Measurements from ENCODE around the gene DMWD. TPM values are rescaled to one million over a fixed set of nuclear protein-coding genes. Genes with fewer than 3 reads are reported as not detected.

Gene DMWD
- total and polyA plus RNA-seq, 2 of the 4 experiments (the other 2 are of a cell fraction), result 9.7 to 28.5 TPM

- H3K27ac ChIP-seq (ENCODE audit: insufficient read depth, low read length), result no peak within 1 kb of the TSS
- ChIA-PET POLR2A (ENCODE audit: unreplicated experiment) (interaction anchor here (0.6 kb wide), 1 partner anchor 225 kb away, joined by 3 read pairs; no protein-coding TSS in a partner anchor), CTCF (no interaction called here)
- ATAC-seq (ENCODE audit: low read depth) (no peak), DNase-seq (no peak)
- H3K4me3 ChIP-seq (ENCODE audit: insufficient read depth, low read depth, low read length), result no peak within 1 kb of the TSS
- no peak within 1 kb of the TSS for H2BK5ac ChIP-seq (ENCODE audit: low read depth, low read length, poor library complexity, severe bottlenecking)
- no TSS peak for BruUV-seq (replicated peaks)
- intact Hi-C loops (cut with micrococcal nuclease) (no loop called here), dilution Hi-C loops (cut with HindIII; ENCODE audit: low sequenced_read_pairs, unreplicated experiment) (no loop called here), in situ Hi-C loops (cut with MboI; ENCODE audit: low sequenced_read_pairs) (no loop called here)
- H3K14ac ChIP-seq (replicated peaks; ENCODE audit: low read depth, low read length), result no peak within 1 kb of the TSS
- no peak within 1 kb of the TSS for H3K4ac ChIP-seq (ENCODE audit: low read depth, low read length)
- no peak for TF ChIP-seq RFX5 (IDR thresholded peaks at IDR 0.05; ENCODE audit: low read depth, low read length)
- TF ChIP-seq, protein P1, sequence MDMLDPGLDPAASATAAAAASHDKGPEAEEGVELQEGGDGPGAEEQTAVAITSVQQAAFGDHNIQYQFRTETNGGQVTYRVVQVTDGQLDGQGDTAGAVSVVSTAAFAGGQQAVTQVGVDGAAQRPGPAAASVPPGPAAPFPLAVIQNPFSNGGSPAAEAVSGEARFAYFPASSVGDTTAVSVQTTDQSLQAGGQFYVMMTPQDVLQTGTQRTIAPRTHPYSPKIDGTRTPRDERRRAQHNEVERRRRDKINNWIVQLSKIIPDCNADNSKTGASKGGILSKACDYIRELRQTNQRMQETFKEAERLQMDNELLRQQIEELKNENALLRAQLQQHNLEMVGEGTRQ (IDR thresholded peaks at IDR 0.05; ENCODE audit: low read depth, low read length), result no peak
- TF ChIP-seq SMC3 (IDR thresholded peaks at IDR 0.05; ENCODE audit: low read depth, low read length), result no peak
- TF ChIP-seq CEBPB (IDR thresholded peaks at IDR 0.05; ENCODE audit: low read depth, low read length), result no peak
- TF ChIP-seq RAD21 (IDR thresholded peaks at IDR 0.05; ENCODE audit: low read length), result no peak
- TF ChIP-seq FOS (IDR thresholded peaks at IDR 0.05; ENCODE audit: low read depth, low read length), result no peak
- no peak for TF ChIP-seq BHLHE40 (IDR thresholded peaks at IDR 0.05; ENCODE audit: low read depth, low read length)
- no peak within 1 kb of the TSS for H4K8ac ChIP-seq (ENCODE audit: low read depth in 2 of 2, low read length in 2 of 2)
- H3K56ac ChIP-seq (ENCODE audit: extremely low read depth, insufficient read depth, low read length), result no peak within 1 kb of the TSS
- H3K9me3 ChIP-seq (ENCODE audit: control insufficient read depth, insufficient read depth, low read length), result no peaks in the 10 kb centered on the region
- H3K4me1 ChIP-seq (ENCODE audit: control insufficient read depth, insufficient read depth, low read length), result peaks cover 3% of the 10 kb centered on the region; the same call in 1 of the 2 replicates
- no peak within 1 kb of the TSS for H4K5ac ChIP-seq (ENCODE audit: low read depth, low read length)
- H3K23ac ChIP-seq (ENCODE audit: low read depth, low read length), result no peak within 1 kb of the TSS
- no peak within 1 kb of the TSS for H2AFZ ChIP-seq (replicated peaks; ENCODE audit: low read length, poor library complexity)
- H2BK15ac ChIP-seq (ENCODE audit: low read depth, low read length), result no peak within 1 kb of the TSS
- H3K9me1 ChIP-seq (ENCODE audit: insufficient read depth, low read length), result peaks cover under 1% of the 10 kb centered on the region; the same call in 1 of the 2 replicates
- 91% methylated on average over 36 of the region's 59 CpGs; no CpG with 5 or more reads in 1 of the 2 experiments for WGBS, 2 experiments (ENCODE audit: extremely low coverage in 2 of 2, insufficient read length in 1 of 2)
- H3K79me1 ChIP-seq (ENCODE audit: low read depth in 1 of 2, low read length in 2 of 2), result peaks cover 16 to 23% of the 10 kb centered on the region in 2 experiments
- no peak within 1 kb of the TSS for H2BK120ac ChIP-seq (ENCODE audit: low read depth, low read length)
- H2AK9ac ChIP-seq (replicated peaks; ENCODE audit: low read depth, low read length, poor library complexity), result no peak within 1 kb of the TSS
- no peak within 1 kb of the TSS for H3K9ac ChIP-seq (ENCODE audit: low read depth, low read length)
- no peak within 1 kb of the TSS for H2AK5ac ChIP-seq (ENCODE audit: low read depth, low read length)
- H4K91ac ChIP-seq (ENCODE audit: insufficient read depth, low read depth, low read length), result no peak within 1 kb of the TSS
- H2BK20ac ChIP-seq (ENCODE audit: low read depth, low read length), result no peak within 1 kb of the TSS
- H3K27me3 ChIP-seq (ENCODE audit: control insufficient read depth, insufficient read depth, low read length), result no peaks in the 10 kb centered on the region
- H3K36me3 ChIP-seq (ENCODE audit: control insufficient read depth, insufficient read depth, low read length), result no peaks in the 10 kb centered on the region
- H3K18ac ChIP-seq (ENCODE audit: low read depth, low read length), result no peak within 1 kb of the TSS
- H3K4me2 ChIP-seq (ENCODE audit: low read depth, low read length), result no peak within 1 kb of the TSS
- H4K20me1 ChIP-seq (ENCODE audit: insufficient read depth, low read length), result no peaks in the 10 kb centered on the region
Observed at GRCh38 chr19:45733160-45733810, 59.4 kb downstream of the DMWD start, which contains the start of gene MEIOSIN. Gene MEIOSIN (plus strand): TSS chr19:45733439. CDS start chr19:45735377, 1,938 bp downstream.

Other genes with a start within 250 kb of the DMWD start
- 3.9 and 5.2 TPM in 2 replicates for gene OPA3, start 208.0 kb downstream of the DMWD start, total RNA-seq (2012; rRNA removed)
- 9.6 and 10.9 TPM in 2 replicates for gene OPA3, start 208.0 kb downstream of the DMWD start, polyA plus RNA-seq (2012; rRNA removed)
- gene GPR4, start 190.6 kb downstream of the DMWD start, total RNA-seq (2012; rRNA removed), result not detected in 2 replicates
- gene GPR4, start 190.6 kb downstream of the DMWD start, polyA plus RNA-seq (2012; rRNA removed), result 0.02 and 0.04 TPM in 2 replicates
- 11.1 and 11.8 TPM in 2 replicates for gene EML2, start 153.4 kb downstream of the DMWD start, total RNA-seq (2012; rRNA removed)
- gene EML2, start 153.4 kb downstream of the DMWD start, polyA plus RNA-seq (2012; rRNA removed), result 25.3 and 26.0 TPM in 2 replicates
- 0.18 and 0.28 TPM in 2 replicates for gene GIPR, start 124.6 kb downstream of the DMWD start, total RNA-seq (2012; rRNA removed)
- 0.63 and 1.2 TPM in 2 replicates for gene GIPR, start 124.6 kb downstream of the DMWD start, polyA plus RNA-seq (2012; rRNA removed)
- 877 and 974 TPM in 2 replicates for gene SNRPD2, start 100.9 kb downstream of the DMWD start, total RNA-seq (2012; rRNA removed)
- 587 and 623 TPM in 2 replicates for gene SNRPD2, start 100.9 kb downstream of the DMWD start, polyA plus RNA-seq (2012; rRNA removed)
- 6.6 and 7.8 TPM in 2 replicates for gene QPCTL, start 100.2 kb downstream of the DMWD start, total RNA-seq (2012; rRNA removed)
- gene QPCTL, start 100.2 kb downstream of the DMWD start, polyA plus RNA-seq (2012; rRNA removed), result 11.5 and 12.1 TPM in 2 replicates
- gene FBXO46, start 61.9 kb downstream of the DMWD start, total RNA-seq (2012; rRNA removed), result 2.2 and 3.0 TPM in 2 replicates
- 6.8 and 7.0 TPM in 2 replicates for gene FBXO46, start 61.9 kb downstream of the DMWD start, polyA plus RNA-seq (2012; rRNA removed)
- gene MEIOSIN, start 59.4 kb downstream of the DMWD start, total RNA-seq (2012; rRNA removed), result not detected in 2 replicates
- not detected in 2 replicates for gene MEIOSIN, start 59.4 kb downstream of the DMWD start, polyA plus RNA-seq (2012; rRNA removed)
- gene SIX5, start 23.6 kb downstream of the DMWD start, total RNA-seq (2012; rRNA removed), result 0.90 and 1.4 TPM in 2 replicates
- gene SIX5, start 23.6 kb downstream of the DMWD start, polyA plus RNA-seq (2012; rRNA removed), result 15.5 TPM in 2 replicates
- gene DMPK, start 10.4 kb downstream of the DMWD start, total RNA-seq (2012; rRNA removed), result 7.9 and 10.0 TPM in 2 replicates
- 48.5 and 50.7 TPM in 2 replicates for gene DMPK, start 10.4 kb downstream of the DMWD start, polyA plus RNA-seq (2012; rRNA removed)
- under 0.01 TPM in 2 replicates for gene RSPH6A, start 22.5 kb upstream of the DMWD start, total RNA-seq (2012; rRNA removed)
- gene RSPH6A, start 22.5 kb upstream of the DMWD start, polyA plus RNA-seq (2012; rRNA removed), result 0.09 TPM in 1 of 2 replicates, not detected in the other
- 33.6 and 35.3 TPM in 2 replicates for gene SYMPK, start 70.3 kb upstream of the DMWD start, total RNA-seq (2012; rRNA removed)
- 70.0 and 71.5 TPM in 2 replicates for gene SYMPK, start 70.3 kb upstream of the DMWD start, polyA plus RNA-seq (2012; rRNA removed)
- not detected in 2 replicates for gene FOXA3, start 71.5 kb upstream of the DMWD start, total RNA-seq (2012; rRNA removed)
- not detected in 2 replicates for gene FOXA3, start 71.5 kb upstream of the DMWD start, polyA plus RNA-seq (2012; rRNA removed)
- 4.5 and 5.0 TPM in 2 replicates for gene IRF2BP1, start 93.3 kb upstream of the DMWD start, total RNA-seq (2012; rRNA removed)
- gene IRF2BP1, start 93.3 kb upstream of the DMWD start, polyA plus RNA-seq (2012; rRNA removed), result 8.5 and 11.6 TPM in 2 replicates
- gene MYPOP, start 109.8 kb upstream of the DMWD start, total RNA-seq (2012; rRNA removed), result 0.28 and 0.36 TPM in 2 replicates
- 2.8 and 3.1 TPM in 2 replicates for gene MYPOP, start 109.8 kb upstream of the DMWD start, polyA plus RNA-seq (2012; rRNA removed)
- not detected in 2 replicates for gene NANOS2, start 121.9 kb upstream of the DMWD start, total RNA-seq (2012; rRNA removed)
- not detected in 2 replicates for gene NANOS2, start 121.9 kb upstream of the DMWD start, polyA plus RNA-seq (2012; rRNA removed)
- gene NOVA2, start 181.0 kb upstream of the DMWD start, total RNA-seq (2012; rRNA removed), result not detected in 2 replicates
- 0.03 TPM in 1 of 2 replicates, not detected in the other for gene NOVA2, start 181.0 kb upstream of the DMWD start, polyA plus RNA-seq (2012; rRNA removed)
- gene CCDC61, start 202.6 kb upstream of the DMWD start, total RNA-seq (2012; rRNA removed), result 3.2 and 3.6 TPM in 2 replicates
- 9.1 and 10.0 TPM in 2 replicates for gene CCDC61, start 202.6 kb upstream of the DMWD start, polyA plus RNA-seq (2012; rRNA removed)
- gene PGLYRP1, start 230.2 kb upstream of the DMWD start, total RNA-seq (2012; rRNA removed), result not detected in 2 replicates
- gene PGLYRP1, start 230.2 kb upstream of the DMWD start, polyA plus RNA-seq (2012; rRNA removed), result not detected in 2 replicates
- not detected in 2 replicates for gene IGFL4, start 248.2 kb upstream of the DMWD start, total RNA-seq (2012; rRNA removed)
- not detected in 2 replicates for gene IGFL4, start 248.2 kb upstream of the DMWD start, polyA plus RNA-seq (2012; rRNA removed)